PC-3 (cell line): ENCODE results near the gene TMEM132D. TPM values are rescaled to one million over a fixed set of nuclear protein-coding genes. Genes with fewer than 3 reads are reported as not detected.

Experiments
- ATAC-seq: fragments of 200-7000 bp; cut with Tn5 transposase; 2 replicates; pipeline ENCODE4 v1.9.1; 2020; ENCODE audit warnings: mild to moderate bottlenecking, moderate library complexity
- BruUV-seq: library from RNA; stranded (reverse); fragments of 400-500 nt; replicated peaks from 2 replicates; lab custom pipeline; 2021; lab: Mats Ljungman, UMichigan
- CTCF ChIA-PET: fragments of 300-600 bp; sonication (Branson Sonifier 250); formaldehyde crosslinking; loops from one replicate; lab custom pipeline; 2022; ENCODE audit warnings: antibody characterized with exemption; lab: Charles Lee
- POLR2A ChIA-PET: fragments of 300-600 bp; sonication (Branson Sonifier 250); formaldehyde crosslinking; loops from one replicate; lab custom pipeline; 2022; ENCODE audit warnings: antibody characterized with exemption; ENCODE audit not compliant: unreplicated experiment; lab: Charles Lee
- DNase-seq: peaks from one replicate; pipeline ENCODE4 v3.0.0-alpha.2; 2015
- H2AFZ ChIP-seq: fragments of 300-600 bp; sonication (generic); 2 replicates; pipeline ENCODE4 v1.6.0; 2016; ENCODE audit warnings: antibody characterized with exemption, low read length
- H3F3A ChIP-seq: fragments of 300-600 bp; sonication (generic); one replicate; pipeline ENCODE4 v1.6.0; 2017; ENCODE audit warnings: antibody characterized with exemption, low read length, control low read depth, mild to moderate bottlenecking; ENCODE audit not compliant: unreplicated experiment
- H3K27ac ChIP-seq: fragments of 300-600 bp; sonication (generic); 2 replicates; pipeline ENCODE4 v1.5.1; 2016; ENCODE audit warnings: mild to moderate bottlenecking, low read length
- H3K27me3 ChIP-seq: fragments of 300-600 bp; sonication (generic); 2 replicates; pipeline ENCODE4 v1.6.1; 2016; ENCODE audit warnings: low read length, mixed read lengths
- H3K36me3 ChIP-seq: fragments of 300-600 bp; sonication (generic); 2 replicates; pipeline ENCODE4 v1.6.1; 2016; ENCODE audit warnings: low read depth, mixed run types, low read length, mixed read lengths
- H3K4me1 ChIP-seq: fragments of 300-600 bp; sonication (generic); 2 replicates; pipeline ENCODE4 v1.5.1; 2016; ENCODE audit warnings: low read length; ENCODE audit not compliant: insufficient read depth
- H3K4me2 ChIP-seq: fragments of 300-600 bp; sonication (generic); 2 replicates; pipeline ENCODE4 v1.6.0; 2016; ENCODE audit warnings: low read length
- H3K4me3 ChIP-seq: fragments of 300-600 bp; sonication (generic); 2 replicates; pipeline ENCODE4 v1.5.1; 2016; ENCODE audit warnings: mild to moderate bottlenecking, low read length, mixed read lengths
- H3K79me2 ChIP-seq: fragments of 300-600 bp; sonication (generic); 2 replicates; pipeline ENCODE4 v1.6.1; 2017; ENCODE audit warnings: low read length, mixed read lengths
- H3K9ac ChIP-seq: fragments of 300-600 bp; sonication (generic); 2 replicates; pipeline ENCODE4 v1.6.0; 2016; ENCODE audit warnings: mild to moderate bottlenecking, low read length
- H3K9me2 ChIP-seq: fragments of 300-600 bp; sonication (generic); replicated peaks from 2 replicates; pipeline ENCODE4 v1.6.1; 2016; ENCODE audit warnings: mixed run types, low read length, mixed read lengths
- H3K9me3 ChIP-seq: fragments of 300-600 bp; sonication (generic); 2 replicates; pipeline ENCODE4 v1.6.1; 2016; ENCODE audit warnings: low read length, mixed read lengths
- H4K20me1 ChIP-seq: fragments of 300-600 bp; sonication (generic); 2 replicates; pipeline ENCODE4 v1.6.1; 2016; ENCODE audit warnings: low read length, mixed read lengths
- CTCF ChIP-seq: fragments of 300-600 bp; sonication (generic); conservative IDR thresholded peaks from 2 replicates; pipeline ENCODE4 v1.5.1; 2017; ENCODE audit warnings: antibody characterized with exemption, low read depth, mild to moderate bottlenecking, low read length
- EZH2 ChIP-seq: fragments of 300-600 bp; sonication (generic); IDR thresholded peaks from one replicate; pipeline ENCODE4 v1.6.1; 2017; ENCODE audit warnings: antibody characterized with exemption, mild to moderate bottlenecking, low read length; ENCODE audit not compliant: unreplicated experiment
- EZH2phosphoT487 ChIP-seq: fragments of 300-600 bp; sonication (generic); IDR thresholded peaks from 2 replicates; pipeline ENCODE4 v1.6.1; 2018; ENCODE audit warnings: mild to moderate bottlenecking, antibody characterized with exemption, low read length, borderline replicate concordance
- intact Hi-C: fragments of 100-400 bp; cut with micrococcal nuclease; formaldehyde crosslinking; loops from 2 replicates; pipeline ENCODE4 v1.9.0; 2023
- total RNA-seq: library from RNA; depleted of rRNA; stranded (reverse); fragments of >200 nt; gene quantifications from 2 replicates; pipeline ENCODE4 v1.2.3, GENCODE V29; 2014

TMEM132D gene
- total RNA-seq, 1 experiment from 2014 or later, result not detected

GRCh38 chr12:129885287-129885686, 18.5 kb downstream of the TMEM132D start:
- ChIA-PET POLR2A (no interaction called here), CTCF (no interaction called here)
- no peak for TF ChIP-seq EZH2phosphoT487
- no peak for TF ChIP-seq CTCF
- no peak for TF ChIP-seq EZH2
- Histone ChIP-seq H3K4me1 (no peaks in the 10 kb centered on the region), H3K4me2 (no peak overlapping the region), H3K79me2 (no peaks in the 10 kb centered on the region), H3K36me3 (no peaks in the 10 kb centered on the region), H3K9me2 (no peaks in the 10 kb centered on the region), H3K4me3 (no peak overlapping the region), H3K27ac (no peak overlapping the region), H2AFZ (no peak overlapping the region), H3F3A (no peaks in the 10 kb centered on the region), H4K20me1 (no peaks in the 10 kb centered on the region), H3K9me3 (no peaks in the 10 kb centered on the region), H3K9ac (no peak overlapping the region), H3K27me3 (peaks cover 19% of the 10 kb centered on the region)
- no peak for ATAC-seq
- intact Hi-C loops, result no loop called here
- DNase-seq, result no peak
- no TSS peak for BruUV-seq

GRCh38 chr12:129877411-129877810, 26.4 kb downstream of the TMEM132D start:
- H3K4me1 ChIP-seq, result no peaks in the 10 kb centered on the region
- DNase-seq (no peak), ATAC-seq (no peak)
- H4K20me1 ChIP-seq, result no peaks in the 10 kb centered on the region
- no peaks in the 10 kb centered on the region for H3K9me2 ChIP-seq
- H3K36me3 ChIP-seq, result no peaks in the 10 kb centered on the region
- CTCF ChIA-PET, result no interaction called here
- no TSS peak for BruUV-seq
- peaks cover 33% of the 10 kb centered on the region for H3K27me3 ChIP-seq
- no peaks in the 10 kb centered on the region for H3K79me2 ChIP-seq
- intact Hi-C loops, result no loop called here
- H3K9ac ChIP-seq, result no peak overlapping the region
- H2AFZ ChIP-seq, result no peak overlapping the region
- no peak overlapping the region for H3K4me2 ChIP-seq
- POLR2A ChIA-PET, result no interaction called here
- no peaks in the 10 kb centered on the region for H3F3A ChIP-seq
- no peaks in the 10 kb centered on the region; the same call in 1 of the 2 replicates for H3K9me3 ChIP-seq
- H3K27ac ChIP-seq, result no peak overlapping the region
- TF ChIP-seq EZH2, result no peak
- no peak for TF ChIP-seq EZH2phosphoT487
- TF ChIP-seq CTCF, result no peak
- no peak overlapping the region for H3K4me3 ChIP-seq

GRCh38 chr12:129873833-129874208, 30.0 kb downstream of the TMEM132D start:
- H3K9me3 ChIP-seq, result no peaks in the 10 kb centered on the region; the same call in 1 of the 2 replicates

More at GRCh38 chr12:129873833-129874208, 30.0 kb downstream of the TMEM132D start:
- no peaks in the 10 kb centered on the region for H3K4me1 ChIP-seq
- BruUV-seq, result no TSS peak
- no peak overlapping the region for H3K9ac ChIP-seq
- H3K27me3 ChIP-seq, result peaks cover 47% of the 10 kb centered on the region
- no peak for TF ChIP-seq EZH2
- TF ChIP-seq CTCF, result no peak
- TF ChIP-seq EZH2phosphoT487, result no peak
- no peak overlapping the region for H3K4me3 ChIP-seq
- no peaks in the 10 kb centered on the region for H3K9me2 ChIP-seq
- DNase-seq (no peak), ATAC-seq (no peak)
- H3K4me2 ChIP-seq, result no peak overlapping the region
- H3K36me3 ChIP-seq, result no peaks in the 10 kb centered on the region
- intact Hi-C loops, result no loop called here
- no peaks in the 10 kb centered on the region for H3K79me2 ChIP-seq
- H4K20me1 ChIP-seq, result no peaks in the 10 kb centered on the region
- no peak overlapping the region for H3K27ac ChIP-seq
- POLR2A ChIA-PET, result no interaction called here
- CTCF ChIA-PET, result no interaction called here
- no peak overlapping the region for H2AFZ ChIP-seq
- no peaks in the 10 kb centered on the region for H3F3A ChIP-seq
